PFSK-1 (cell line): Measurements from ENCODE around the gene WDR7.

Source experiments
- FOXP2 ChIP-seq: optimal IDR thresholded peaks from 2 replicates; pipeline ENCODE3; 2011; ENCODE audit warnings: borderline replicate concordance, control low read depth, inconsistent platforms; ENCODE audit not compliant: insufficient read depth; ENCODE audit errors: extremely low read length, extremely low read depth
- TAF1 ChIP-seq: IDR thresholded peaks from 2 replicates; pipeline ENCODE4 v1.6.1; 2012; ENCODE audit warnings: low read length, control low read depth, borderline replicate concordance; ENCODE audit not compliant: insufficient read depth

DNA sequence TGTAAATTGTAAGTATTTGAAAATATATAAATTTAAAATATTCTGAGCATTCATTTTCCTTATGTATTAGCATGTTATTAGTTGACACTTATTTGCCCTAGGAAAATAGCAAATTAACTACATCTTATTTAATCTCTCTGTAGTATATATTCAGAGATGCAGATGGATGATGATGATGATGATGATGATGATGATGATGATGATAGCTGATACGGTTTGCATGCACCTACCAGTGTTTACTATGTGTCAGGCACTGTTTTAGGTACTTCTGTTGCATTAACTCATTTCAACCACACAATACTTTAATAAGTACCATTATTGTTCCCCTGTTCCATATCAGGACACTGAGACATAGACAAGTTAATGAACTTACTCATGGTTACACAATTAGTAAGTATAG, 304.3 kb downstream of the WDR7 start:
- TF ChIP-seq TAF1 (no peak), FOXP2 (no peak)
